Measurements from ENCODE around the gene AK3. TPM values are rescaled to one million over a fixed set of nuclear protein-coding genes. Genes with fewer than 3 reads are reported as not detected.

Gene AK3
- total and polyA plus RNA-seq, 9 of the 15 experiments (the other 6 are each of a cell fraction or from before 2014, with no cell fraction given): 12.2 to 78.6 (median 41.8) TPM

DNA sequence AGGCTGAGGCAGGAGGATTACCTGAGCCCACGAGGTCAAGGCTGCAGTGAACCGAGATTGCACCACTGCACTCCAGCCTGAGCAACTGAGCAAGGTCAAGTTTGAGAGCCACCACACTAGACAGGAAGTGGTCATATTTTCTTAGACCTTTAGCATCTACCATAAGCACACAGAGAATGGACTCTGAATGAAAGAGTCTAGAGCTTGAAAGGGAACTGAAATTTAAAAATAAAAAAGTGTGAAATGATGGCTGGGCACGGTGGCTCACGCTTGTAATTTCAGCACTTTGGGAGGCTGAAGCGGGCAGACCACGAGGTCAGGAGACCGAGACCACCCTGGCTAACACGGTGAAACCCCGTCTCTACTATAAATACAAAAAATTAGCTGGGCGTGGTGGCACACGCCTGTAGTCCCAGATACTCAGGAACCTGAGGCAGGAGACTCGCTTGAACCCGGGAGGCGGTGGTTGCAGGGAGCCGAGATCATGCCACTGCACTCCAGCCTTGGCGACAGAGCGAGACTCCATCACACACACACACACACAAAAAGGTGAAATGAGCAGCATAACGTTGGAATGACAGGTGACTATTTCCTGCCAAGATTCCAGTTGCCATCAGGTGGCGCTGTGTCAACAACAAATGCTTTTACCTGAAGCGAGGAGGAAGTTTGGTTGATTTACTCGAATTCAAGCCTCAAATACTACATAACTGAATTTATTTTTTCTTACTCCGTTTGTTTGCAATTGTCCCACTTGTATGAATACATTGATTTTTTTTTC is 21.3 kb upstream of the AK3 start (continued):
- TF ChIP-seq, protein P1, sequence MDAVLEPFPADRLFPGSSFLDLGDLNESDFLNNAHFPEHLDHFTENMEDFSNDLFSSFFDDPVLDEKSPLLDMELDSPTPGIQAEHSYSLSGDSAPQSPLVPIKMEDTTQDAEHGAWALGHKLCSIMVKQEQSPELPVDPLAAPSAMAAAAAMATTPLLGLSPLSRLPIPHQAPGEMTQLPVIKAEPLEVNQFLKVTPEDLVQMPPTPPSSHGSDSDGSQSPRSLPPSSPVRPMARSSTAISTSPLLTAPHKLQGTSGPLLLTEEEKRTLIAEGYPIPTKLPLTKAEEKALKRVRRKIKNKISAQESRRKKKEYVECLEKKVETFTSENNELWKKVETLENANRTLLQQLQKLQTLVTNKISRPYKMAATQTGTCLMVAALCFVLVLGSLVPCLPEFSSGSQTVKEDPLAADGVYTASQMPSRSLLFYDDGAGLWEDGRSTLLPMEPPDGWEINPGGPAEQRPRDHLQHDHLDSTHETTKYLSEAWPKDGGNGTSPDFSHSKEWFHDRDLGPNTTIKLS (IDR thresholded peaks at IDR 0.05; ENCODE audit: borderline replicate concordance, low read depth): no peak
- TF ChIP-seq PHF8 (IDR thresholded peaks at IDR 0.05; ENCODE audit: borderline replicate concordance, low read length): no peak
- TF ChIP-seq, protein P2, sequence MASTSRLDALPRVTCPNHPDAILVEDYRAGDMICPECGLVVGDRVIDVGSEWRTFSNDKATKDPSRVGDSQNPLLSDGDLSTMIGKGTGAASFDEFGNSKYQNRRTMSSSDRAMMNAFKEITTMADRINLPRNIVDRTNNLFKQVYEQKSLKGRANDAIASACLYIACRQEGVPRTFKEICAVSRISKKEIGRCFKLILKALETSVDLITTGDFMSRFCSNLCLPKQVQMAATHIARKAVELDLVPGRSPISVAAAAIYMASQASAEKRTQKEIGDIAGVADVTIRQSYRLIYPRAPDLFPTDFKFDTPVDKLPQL (IDR thresholded peaks at IDR 0.05; ENCODE audit: extremely low read depth, insufficient read length): no peak
- 0 out of 2 replicates have a peak, but pooled peaks have one; percentile 7 for TF ChIP-seq MYNN (IDR thresholded peaks at IDR 0.05)
- no peak for TF ChIP-seq MYNN (CRISPR knock-in tag; IDR thresholded peaks at IDR 0.05)
- TF ChIP-seq CBX1 (IDR thresholded peaks at IDR 0.05; ENCODE audit: low read depth): no peak
- TF ChIP-seq CXXC5 (CRISPR knock-in tag; IDR thresholded peaks at IDR 0.05): no peak
- no peak for TF ChIP-seq RBM22 (IDR thresholded peaks at IDR 0.05; ENCODE audit: low read depth, low read length, poor library complexity, severe bottlenecking)
- no peak for TF ChIP-seq JUND (IDR thresholded peaks at IDR 0.05; ENCODE audit: borderline replicate concordance, low read depth, low read length)
- TF ChIP-seq JUND (tag; IDR thresholded peaks at IDR 0.05; ENCODE audit: borderline replicate concordance, low read depth, low read length): peak; percentile 26; the same call in 1 of the 3 replicates
- TF ChIP-seq ZBTB8A (IDR thresholded peaks at IDR 0.05; ENCODE audit: partially characterized antibody): no peak
- no peak for TF ChIP-seq ZNF239 (CRISPR knock-in tag; IDR thresholded peaks at IDR 0.05)
- TF ChIP-seq TCF7 (IDR thresholded peaks at IDR 0.05; ENCODE audit: borderline replicate concordance): no peak
- TF ChIP-seq SMC3 (conservative IDR thresholded peaks at IDR 0.05; ENCODE audit: insufficient read depth, low read depth, low read length): peak; percentile 70
- TF ChIP-seq, protein P3, sequence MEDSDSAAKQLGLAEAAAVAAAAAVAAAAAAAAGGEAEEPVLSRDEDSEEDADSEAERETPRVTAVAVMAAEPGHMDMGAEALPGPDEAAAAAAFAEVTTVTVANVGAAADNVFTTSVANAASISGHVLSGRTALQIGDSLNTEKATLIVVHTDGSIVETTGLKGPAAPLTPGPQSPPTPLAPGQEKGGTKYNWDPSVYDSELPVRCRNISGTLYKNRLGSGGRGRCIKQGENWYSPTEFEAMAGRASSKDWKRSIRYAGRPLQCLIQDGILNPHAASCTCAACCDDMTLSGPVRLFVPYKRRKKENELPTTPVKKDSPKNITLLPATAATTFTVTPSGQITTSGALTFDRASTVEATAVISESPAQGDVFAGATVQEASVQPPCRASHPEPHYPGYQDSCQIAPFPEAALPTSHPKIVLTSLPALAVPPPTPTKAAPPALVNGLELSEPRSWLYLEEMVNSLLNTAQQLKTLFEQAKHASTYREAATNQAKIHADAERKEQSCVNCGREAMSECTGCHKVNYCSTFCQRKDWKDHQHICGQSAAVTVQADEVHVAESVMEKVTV (CRISPR knock-in tag; IDR thresholded peaks at IDR 0.05): peak; percentile 80
- no peak for TF ChIP-seq CAMTA2 (CRISPR knock-in tag; conservative IDR thresholded peaks at IDR 0.05)
- TF ChIP-seq POU5F1 (IDR thresholded peaks at IDR 0.05; ENCODE audit: borderline replicate concordance, low read depth, low read length, partially characterized antibody): no peak
- peak; percentile 82 to 92 for TF ChIP-seq RAD21 (CRISPR knock-in tag; conservative IDR thresholded peaks at IDR 0.05 in 1 of 2, IDR thresholded peaks at IDR 0.05 in 1 of 2)
- peak; percentile 71 for TF ChIP-seq ZEB2 (IDR thresholded peaks at IDR 0.05)
- TF ChIP-seq CTBP1 (IDR thresholded peaks at IDR 0.05; ENCODE audit: borderline replicate concordance): peak; percentile 49; the same call in 1 of the 2 replicates
- TF ChIP-seq MEIS2 (IDR thresholded peaks at IDR 0.05; ENCODE audit: partially characterized antibody): peak; percentile 37
- TF ChIP-seq, protein P4, sequence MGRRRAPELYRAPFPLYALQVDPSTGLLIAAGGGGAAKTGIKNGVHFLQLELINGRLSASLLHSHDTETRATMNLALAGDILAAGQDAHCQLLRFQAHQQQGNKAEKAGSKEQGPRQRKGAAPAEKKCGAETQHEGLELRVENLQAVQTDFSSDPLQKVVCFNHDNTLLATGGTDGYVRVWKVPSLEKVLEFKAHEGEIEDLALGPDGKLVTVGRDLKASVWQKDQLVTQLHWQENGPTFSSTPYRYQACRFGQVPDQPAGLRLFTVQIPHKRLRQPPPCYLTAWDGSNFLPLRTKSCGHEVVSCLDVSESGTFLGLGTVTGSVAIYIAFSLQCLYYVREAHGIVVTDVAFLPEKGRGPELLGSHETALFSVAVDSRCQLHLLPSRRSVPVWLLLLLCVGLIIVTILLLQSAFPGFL (CRISPR knock-in tag; IDR thresholded peaks at IDR 0.05): no peak
- TF ChIP-seq, protein P5, sequence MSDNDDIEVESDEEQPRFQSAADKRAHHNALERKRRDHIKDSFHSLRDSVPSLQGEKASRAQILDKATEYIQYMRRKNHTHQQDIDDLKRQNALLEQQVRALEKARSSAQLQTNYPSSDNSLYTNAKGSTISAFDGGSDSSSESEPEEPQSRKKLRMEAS (CRISPR knock-in tag; IDR thresholded peaks at IDR 0.05): no peak
- peak; percentile 65; the same call in 1 of the 2 replicates for TF ChIP-seq ARID2 (IDR thresholded peaks at IDR 0.05)

Data from K562 (cell line).